ENCODE data around the gene PPIB. TPM values are rescaled to one million over a fixed set of nuclear protein-coding genes. Genes with fewer than 3 reads are reported as not detected.
A peak's percentile ranks its signal among the peaks of the same experiment; 100 is the strongest.

PPIB gene
- total and polyA plus RNA-seq, 2 experiments from 2014 or later = 398 to 870 TPM

DNA sequence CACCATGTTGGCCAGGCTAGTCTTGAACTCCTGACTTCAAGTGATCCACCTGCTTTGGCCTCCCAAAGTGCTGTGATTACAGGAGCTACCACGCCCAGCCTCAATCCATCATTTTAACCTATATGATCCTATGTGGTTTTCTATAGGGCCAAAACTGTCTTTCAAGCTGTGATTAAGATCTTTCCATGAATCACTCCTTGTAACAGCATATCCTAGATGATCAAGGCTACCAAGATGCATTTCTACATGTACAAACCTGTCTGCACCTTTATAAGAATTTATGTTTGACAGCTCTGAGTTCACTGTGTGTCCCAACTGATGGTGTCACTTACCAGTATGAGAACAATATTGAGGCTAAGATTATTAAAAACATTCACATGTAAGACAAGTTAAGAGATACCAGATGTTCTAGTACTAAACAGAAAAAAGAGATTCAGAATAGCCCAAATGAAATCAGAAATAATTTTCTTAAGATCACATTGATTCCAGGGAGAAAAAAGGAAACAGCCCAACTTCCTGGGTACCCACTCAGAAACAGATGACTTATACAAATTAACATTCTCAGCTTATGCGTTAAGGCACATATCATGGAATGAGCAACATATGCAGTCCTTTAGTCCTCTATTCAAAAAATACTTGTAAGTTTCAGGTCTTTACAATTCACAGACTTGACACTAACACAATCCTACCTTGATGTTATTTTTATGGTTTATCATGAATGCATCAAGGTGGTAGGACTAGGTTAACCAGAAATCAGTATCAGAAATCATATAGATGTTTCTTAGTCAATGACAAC, 24.8 kb upstream of the PPIB start:
- Histone ChIP-seq H3K27ac (ENCODE audit: low read depth) (peak overlapping the region; percentile 32; the same call in 1 of the 2 replicates), H3K4me2 (no peak overlapping the region), H3K9me2 (ENCODE audit: insufficient read depth) (no peaks in the 10 kb centered on the region), H2AFZ (no peak overlapping the region), H3K79me2 (replicated peaks; ENCODE audit: insufficient read depth) (no peaks in the 10 kb centered on the region), H3K4me3 (no peak overlapping the region), H3K36me3 (ENCODE audit: insufficient read depth) (no peaks in the 10 kb centered on the region), H3K27me3 (ENCODE audit: insufficient read depth) (no peaks in the 10 kb centered on the region), H3F3A (replicated peaks; ENCODE audit: low read depth) (0 out of 2 replicates have a peak, but pooled peaks cover 7% of the 10 kb centered on the region), H3K4me1 (ENCODE audit: insufficient read depth) (no peaks in the 10 kb centered on the region), H4K20me1 (replicated peaks; ENCODE audit: insufficient read depth) (no peaks in the 10 kb centered on the region)
- TF ChIP-seq ZNF114 (CRISPR knock-in tag; IDR thresholded peaks at IDR 0.05) (no peak), CREB1 (CRISPR knock-in tag; IDR thresholded peaks at IDR 0.05; ENCODE audit: low read depth) (no peak), EZH2 (IDR thresholded peaks at IDR 0.05; ENCODE audit: low read depth, unreplicated experiment) (no peak), JUNB (IDR thresholded peaks at IDR 0.05; ENCODE audit: unreplicated experiment) (no peak), STAT1 (IDR thresholded peaks at IDR 0.05; ENCODE audit: unreplicated experiment) (no peak), ZNF331 (CRISPR knock-in tag; IDR thresholded peaks at IDR 0.05; ENCODE audit: low read depth) (no peak), NANOG (IDR thresholded peaks at IDR 0.05; ENCODE audit: borderline replicate concordance) (no peak)
- TF ChIP-seq, protein P1, sequence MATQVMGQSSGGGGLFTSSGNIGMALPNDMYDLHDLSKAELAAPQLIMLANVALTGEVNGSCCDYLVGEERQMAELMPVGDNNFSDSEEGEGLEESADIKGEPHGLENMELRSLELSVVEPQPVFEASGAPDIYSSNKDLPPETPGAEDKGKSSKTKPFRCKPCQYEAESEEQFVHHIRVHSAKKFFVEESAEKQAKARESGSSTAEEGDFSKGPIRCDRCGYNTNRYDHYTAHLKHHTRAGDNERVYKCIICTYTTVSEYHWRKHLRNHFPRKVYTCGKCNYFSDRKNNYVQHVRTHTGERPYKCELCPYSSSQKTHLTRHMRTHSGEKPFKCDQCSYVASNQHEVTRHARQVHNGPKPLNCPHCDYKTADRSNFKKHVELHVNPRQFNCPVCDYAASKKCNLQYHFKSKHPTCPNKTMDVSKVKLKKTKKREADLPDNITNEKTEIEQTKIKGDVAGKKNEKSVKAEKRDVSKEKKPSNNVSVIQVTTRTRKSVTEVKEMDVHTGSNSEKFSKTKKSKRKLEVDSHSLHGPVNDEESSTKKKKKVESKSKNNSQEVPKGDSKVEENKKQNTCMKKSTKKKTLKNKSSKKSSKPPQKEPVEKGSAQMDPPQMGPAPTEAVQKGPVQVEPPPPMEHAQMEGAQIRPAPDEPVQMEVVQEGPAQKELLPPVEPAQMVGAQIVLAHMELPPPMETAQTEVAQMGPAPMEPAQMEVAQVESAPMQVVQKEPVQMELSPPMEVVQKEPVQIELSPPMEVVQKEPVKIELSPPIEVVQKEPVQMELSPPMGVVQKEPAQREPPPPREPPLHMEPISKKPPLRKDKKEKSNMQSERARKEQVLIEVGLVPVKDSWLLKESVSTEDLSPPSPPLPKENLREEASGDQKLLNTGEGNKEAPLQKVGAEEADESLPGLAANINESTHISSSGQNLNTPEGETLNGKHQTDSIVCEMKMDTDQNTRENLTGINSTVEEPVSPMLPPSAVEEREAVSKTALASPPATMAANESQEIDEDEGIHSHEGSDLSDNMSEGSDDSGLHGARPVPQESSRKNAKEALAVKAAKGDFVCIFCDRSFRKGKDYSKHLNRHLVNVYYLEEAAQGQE (IDR thresholded peaks at IDR 0.05; ENCODE audit: unreplicated experiment) = no peak
- TF ChIP-seq, protein P2, sequence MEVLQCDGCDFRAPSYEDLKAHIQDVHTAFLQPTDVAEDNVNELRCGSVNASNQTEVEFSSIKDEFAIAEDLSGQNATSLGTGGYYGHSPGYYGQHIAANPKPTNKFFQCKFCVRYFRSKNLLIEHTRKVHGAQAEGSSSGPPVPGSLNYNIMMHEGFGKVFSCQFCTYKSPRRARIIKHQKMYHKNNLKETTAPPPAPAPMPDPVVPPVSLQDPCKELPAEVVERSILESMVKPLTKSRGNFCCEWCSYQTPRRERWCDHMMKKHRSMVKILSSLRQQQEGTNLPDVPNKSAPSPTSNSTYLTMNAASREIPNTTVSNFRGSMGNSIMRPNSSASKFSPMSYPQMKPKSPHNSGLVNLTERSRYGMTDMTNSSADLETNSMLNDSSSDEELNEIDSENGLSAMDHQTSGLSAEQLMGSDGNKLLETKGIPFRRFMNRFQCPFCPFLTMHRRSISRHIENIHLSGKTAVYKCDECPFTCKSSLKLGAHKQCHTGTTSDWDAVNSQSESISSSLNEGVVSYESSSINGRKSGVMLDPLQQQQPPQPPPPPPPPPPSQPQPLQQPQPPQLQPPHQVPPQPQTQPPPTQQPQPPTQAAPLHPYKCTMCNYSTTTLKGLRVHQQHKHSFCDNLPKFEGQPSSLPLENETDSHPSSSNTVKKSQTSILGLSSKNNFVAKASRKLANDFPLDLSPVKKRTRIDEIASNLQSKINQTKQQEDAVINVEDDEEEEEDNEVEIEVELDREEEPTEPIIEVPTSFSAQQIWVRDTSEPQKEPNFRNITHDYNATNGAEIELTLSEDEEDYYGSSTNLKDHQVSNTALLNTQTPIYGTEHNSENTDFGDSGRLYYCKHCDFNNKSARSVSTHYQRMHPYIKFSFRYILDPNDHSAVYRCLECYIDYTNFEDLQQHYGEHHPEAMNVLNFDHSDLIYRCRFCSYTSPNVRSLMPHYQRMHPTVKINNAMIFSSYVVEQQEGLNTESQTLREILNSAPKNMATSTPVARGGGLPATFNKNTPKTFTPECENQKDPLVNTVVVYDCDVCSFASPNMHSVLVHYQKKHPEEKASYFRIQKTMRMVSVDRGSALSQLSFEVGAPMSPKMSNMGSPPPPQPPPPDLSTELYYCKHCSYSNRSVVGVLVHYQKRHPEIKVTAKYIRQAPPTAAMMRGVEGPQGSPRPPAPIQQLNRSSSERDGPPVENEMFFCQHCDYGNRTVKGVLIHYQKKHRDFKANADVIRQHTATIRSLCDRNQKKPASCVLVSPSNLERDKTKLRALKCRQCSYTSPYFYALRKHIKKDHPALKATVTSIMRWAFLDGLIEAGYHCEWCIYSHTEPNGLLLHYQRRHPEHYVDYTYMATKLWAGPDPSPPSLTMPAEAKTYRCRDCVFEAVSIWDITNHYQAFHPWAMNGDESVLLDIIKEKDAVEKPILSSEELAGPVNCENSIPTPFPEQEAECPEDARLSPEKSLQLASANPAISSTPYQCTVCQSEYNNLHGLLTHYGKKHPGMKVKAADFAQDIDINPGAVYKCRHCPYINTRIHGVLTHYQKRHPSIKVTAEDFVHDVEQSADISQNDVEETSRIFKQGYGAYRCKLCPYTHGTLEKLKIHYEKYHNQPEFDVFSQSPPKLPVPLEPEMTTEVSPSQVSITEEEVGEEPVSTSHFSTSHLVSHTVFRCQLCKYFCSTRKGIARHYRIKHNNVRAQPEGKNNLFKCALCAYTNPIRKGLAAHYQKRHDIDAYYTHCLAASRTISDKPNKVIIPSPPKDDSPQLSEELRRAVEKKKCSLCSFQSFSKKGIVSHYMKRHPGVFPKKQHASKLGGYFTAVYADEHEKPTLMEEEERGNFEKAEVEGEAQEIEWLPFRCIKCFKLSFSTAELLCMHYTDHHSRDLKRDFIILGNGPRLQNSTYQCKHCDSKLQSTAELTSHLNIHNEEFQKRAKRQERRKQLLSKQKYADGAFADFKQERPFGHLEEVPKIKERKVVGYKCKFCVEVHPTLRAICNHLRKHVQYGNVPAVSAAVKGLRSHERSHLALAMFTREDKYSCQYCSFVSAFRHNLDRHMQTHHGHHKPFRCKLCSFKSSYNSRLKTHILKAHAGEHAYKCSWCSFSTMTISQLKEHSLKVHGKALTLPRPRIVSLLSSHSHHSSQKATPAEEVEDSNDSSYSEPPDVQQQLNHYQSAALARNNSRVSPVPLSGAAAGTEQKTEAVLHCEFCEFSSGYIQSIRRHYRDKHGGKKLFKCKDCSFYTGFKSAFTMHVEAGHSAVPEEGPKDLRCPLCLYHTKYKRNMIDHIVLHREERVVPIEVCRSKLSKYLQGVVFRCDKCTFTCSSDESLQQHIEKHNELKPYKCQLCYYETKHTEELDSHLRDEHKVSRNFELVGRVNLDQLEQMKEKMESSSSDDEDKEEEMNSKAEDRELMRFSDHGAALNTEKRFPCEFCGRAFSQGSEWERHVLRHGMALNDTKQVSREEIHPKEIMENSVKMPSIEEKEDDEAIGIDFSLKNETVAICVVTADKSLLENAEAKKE (CRISPR knock-in tag; IDR thresholded peaks at IDR 0.05) = no peak
- TF ChIP-seq, protein P3, sequence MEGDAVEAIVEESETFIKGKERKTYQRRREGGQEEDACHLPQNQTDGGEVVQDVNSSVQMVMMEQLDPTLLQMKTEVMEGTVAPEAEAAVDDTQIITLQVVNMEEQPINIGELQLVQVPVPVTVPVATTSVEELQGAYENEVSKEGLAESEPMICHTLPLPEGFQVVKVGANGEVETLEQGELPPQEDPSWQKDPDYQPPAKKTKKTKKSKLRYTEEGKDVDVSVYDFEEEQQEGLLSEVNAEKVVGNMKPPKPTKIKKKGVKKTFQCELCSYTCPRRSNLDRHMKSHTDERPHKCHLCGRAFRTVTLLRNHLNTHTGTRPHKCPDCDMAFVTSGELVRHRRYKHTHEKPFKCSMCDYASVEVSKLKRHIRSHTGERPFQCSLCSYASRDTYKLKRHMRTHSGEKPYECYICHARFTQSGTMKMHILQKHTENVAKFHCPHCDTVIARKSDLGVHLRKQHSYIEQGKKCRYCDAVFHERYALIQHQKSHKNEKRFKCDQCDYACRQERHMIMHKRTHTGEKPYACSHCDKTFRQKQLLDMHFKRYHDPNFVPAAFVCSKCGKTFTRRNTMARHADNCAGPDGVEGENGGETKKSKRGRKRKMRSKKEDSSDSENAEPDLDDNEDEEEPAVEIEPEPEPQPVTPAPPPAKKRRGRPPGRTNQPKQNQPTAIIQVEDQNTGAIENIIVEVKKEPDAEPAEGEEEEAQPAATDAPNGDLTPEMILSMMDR (conservative IDR thresholded peaks at IDR 0.05; ENCODE audit: low read depth in 2 of 2) = no peak
- H3K4me3 Mint-ChIP-seq = no peak overlapping the region
- no peak overlapping the region for H3K27ac Mint-ChIP-seq
- DNase-seq (ENCODE audit: low spot score) (no peak), ATAC-seq (no peak)
- peaks cover 7% of the 10 kb centered on the region; the same call in 2 of the 3 replicates for H3K36me3 Mint-ChIP-seq (ENCODE audit: low read depth)
- no peaks in the 10 kb centered on the region for H3K27me3 Mint-ChIP-seq (ENCODE audit: insufficient read depth, low read depth, poor library complexity)
- no peaks in the 10 kb centered on the region for H3K9me3 Mint-ChIP-seq
- peaks cover 5% of the 10 kb centered on the region; the same call in 1 of the 3 replicates for H3K4me1 Mint-ChIP-seq
